HG02884 (cell line): Measurements from ENCODE around the gene RXYLT1.
"Not testable (repeated sequence)": the region's sequence is repeated elsewhere in the genome, so short reads cannot be mapped to it uniquely, and the experiment has no call there.

Source experiments
- ATAC-seq: cut with Tn5 transposase; IDR thresholded peaks from one replicate; pipeline ENCODE4 v1.9.1; 2021; ENCODE audit warnings: mild to moderate bottlenecking, moderate library complexity; ENCODE audit not compliant: unreplicated experiment

The RXYLT1 gene

GRCh38 chr12:63842750-63843149 is 63.0 kb downstream of the RXYLT1 start:
- not testable (repeated sequence) for ATAC-seq

- ATAC-seq = no peak
Observed at GRCh38 chr12:63843254-63843720, 63.6 kb downstream of the RXYLT1 start.

DNA sequence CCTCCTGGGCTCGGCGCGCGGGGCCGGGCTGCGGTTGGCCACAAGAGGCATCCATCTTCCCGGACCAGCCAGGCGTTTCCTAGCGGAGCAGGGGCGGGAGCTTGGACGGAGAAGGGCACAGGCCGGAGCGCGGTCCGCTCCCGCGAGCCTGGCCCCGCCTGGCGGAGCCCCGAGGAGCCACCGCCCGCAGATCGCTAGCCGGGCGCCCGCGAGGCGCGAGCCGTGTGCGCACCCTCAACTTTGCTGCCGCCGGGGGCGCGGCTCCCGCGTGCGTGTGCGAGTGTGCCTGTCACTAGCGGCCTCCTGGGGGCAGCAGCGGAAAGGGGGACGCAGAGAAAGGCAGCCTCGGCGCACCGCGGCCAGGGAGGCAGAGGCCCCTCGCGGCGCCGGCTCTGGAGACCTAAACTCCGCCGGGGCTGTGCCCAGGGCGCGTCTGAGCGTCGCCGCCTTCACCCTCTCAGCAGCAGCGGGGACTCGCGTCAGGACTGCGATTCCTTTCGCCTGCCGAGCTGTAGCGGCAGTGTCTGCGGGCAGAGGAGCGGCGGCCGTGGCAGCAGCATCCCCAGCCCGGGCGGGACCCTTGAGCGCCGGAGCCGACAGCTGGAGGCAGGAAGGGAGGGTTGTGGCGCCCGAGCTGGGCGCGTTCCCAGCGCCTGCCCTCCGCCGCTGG is 64.1 kb downstream of the RXYLT1 start:
- peak; percentile 94 for ATAC-seq

DNA sequence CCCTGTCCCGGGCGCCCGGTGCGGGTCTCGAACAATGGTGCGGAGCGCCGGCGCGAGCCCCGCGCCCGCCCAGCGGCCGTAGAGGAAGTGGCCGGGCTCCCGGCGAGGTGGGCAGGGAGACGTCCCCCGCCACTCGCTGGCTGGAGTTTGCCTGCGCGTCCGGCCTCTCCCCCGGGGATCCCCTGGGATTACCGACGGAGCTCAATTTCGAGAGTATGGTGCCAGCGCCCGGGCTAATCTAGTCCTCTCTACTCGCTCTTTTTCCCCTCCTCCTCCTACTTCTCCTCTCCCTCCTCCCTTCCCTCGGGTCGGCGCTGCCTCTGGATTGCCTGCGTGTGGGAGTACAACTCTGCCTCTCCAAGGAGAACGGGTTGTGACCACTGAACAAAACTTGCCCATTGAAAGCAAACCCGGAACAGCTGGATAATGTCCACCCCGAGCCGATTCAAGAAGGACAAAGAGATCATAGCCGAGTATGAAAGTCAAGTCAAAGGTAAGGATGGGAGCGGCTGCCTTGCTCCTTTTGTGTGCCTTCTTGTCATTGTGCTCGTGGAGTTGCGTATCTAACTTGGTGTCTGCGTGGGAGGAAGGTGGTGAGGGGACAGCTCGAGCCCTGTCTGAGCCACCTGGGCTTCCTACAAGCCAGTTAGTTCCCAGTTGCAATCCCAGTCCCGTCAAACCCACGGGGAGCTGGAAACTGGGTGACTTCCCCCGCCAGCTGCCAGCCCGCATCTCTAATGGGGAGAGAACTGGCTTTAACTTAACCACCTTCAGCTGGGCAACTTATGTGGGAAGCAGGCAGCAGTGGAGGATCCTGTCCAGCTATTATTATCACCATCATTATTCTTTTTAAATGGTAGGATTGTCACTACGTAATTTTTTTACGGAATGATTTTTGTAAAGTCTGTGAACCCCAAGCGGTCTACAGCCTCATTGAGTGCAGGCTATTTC is 65.0 kb downstream of the RXYLT1 start, which contains the start of gene SRGAP1:
SRGAP1 (plus strand) TSS at position 310 of the 951 bp plus-strand sequence; CDS start at position 427, 117 bp downstream.
- peak; percentile 23 for ATAC-seq

- no peak for ATAC-seq
Observed at GRCh38 chr12:63845726-63846125, 66.0 kb downstream of the RXYLT1 start.

- no peak for ATAC-seq
Observed at GRCh38 chr12:63846238-63846967, 66.7 kb downstream of the RXYLT1 start.

DNA sequence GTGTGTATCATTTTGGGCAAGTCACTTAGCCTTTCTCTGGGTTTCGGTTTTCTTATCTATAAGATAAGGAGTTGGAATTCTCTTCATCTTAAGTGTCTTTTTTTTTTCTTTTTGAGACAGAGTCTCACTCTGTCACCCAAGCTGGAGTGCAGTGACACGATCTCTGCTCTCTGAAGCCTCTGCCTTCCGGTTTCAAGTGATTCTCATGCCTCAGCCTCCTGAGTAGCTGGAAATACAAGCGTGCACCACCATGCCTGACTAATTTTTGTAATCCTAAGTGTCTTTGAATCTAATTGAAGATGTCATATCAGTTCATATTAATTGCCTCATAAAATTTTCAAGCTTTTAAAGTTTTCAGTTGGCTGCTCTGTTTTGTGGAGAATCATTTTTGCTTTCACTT is 68.7 kb downstream of the RXYLT1 start:
- ATAC-seq = no peak

DNA sequence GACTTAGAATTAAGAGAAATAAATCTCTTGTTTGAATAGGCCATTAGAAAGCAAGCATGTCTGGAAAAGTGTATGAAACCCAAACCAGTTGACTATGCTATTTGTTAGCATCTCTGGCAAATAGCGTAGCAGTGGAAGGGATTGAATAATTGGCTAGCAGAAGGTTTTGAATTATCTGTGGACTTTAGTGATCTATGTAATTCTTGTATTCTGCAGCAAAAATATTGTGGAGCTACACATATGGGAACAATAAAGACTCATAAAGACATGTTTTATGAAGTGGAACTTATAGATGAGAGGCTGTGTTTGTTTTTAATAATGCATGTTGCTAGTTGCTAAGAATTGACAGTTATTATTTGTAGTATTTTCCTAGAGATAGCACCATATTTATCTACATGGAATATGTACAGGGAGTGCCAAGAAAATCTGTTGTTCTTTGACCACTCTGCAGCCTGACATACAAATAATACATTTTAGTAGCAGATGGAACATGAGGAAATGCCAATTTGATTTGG is 69.5 kb downstream of the RXYLT1 start:
- no peak for ATAC-seq

DNA sequence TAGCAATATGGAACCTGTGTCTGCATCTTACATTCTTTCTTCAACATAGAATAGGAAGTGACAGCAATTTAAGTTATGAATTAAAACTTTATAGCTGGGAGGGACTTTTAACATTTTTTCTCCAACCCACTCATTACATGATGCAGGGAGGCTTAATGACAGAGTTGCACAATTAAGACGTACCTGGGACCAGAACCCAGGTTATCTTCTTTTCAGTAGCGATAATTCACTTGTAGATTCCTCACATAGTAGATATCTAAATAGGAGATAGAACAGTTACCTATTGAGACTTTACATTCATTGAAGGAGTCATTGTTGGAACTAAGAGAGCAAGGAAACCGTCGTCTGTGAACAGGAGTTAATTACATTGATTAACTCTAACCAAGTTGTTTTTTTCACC is 69.9 kb downstream of the RXYLT1 start:
- no peak for ATAC-seq

- no peak for ATAC-seq
Observed at GRCh38 chr12:63853978-63854377, 74.3 kb downstream of the RXYLT1 start.

DNA sequence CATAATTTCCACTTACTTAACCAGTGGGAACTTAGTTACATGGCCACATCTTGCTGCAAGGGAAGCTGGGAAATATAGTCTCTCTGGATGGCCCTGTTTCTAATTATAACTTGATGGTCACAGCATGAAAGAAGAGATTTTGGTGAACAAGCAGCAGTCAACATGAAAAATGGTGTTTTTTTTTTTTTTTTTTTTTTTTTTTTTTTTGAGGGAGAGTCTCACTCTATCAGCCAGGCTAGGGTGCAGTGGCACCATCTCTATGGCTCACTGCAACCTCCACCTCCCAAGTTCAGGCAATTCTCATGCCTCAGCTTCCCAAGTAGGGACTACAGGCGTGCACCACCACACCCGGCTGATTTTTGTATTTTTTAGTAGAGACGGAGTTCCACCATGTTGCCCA is 75.6 kb downstream of the RXYLT1 start:
- no peak for ATAC-seq

- ATAC-seq = no peak
Observed at GRCh38 chr12:63857771-63858670, 78.3 kb downstream of the RXYLT1 start.
